Measurements from ENCODE around the gene ZBTB16.
A peak's percentile ranks its signal among the peaks of the same experiment; 100 is the strongest.

Gene ZBTB16

DNA sequence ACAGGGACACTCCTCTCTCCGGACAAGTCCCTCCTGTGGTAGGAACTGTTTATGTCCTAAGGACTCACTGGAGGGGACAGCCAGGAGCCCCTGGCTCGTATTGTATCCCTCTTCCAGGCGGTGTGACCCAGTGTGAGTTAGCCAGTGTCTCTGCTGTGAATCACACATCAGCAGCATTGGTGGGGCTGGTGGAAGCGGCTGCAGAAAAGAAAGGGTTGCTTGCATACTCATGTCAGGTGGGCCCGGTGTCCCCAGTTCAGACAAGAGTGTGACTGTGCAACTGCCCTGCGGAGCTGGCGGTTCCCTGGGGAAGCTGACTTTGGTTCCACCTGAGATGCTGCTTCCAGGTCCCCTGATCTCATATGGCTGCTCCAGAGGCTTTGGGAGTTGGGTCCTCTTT, 99.4 kb downstream of the ZBTB16 start:
- DNase-seq: no peak

DNA sequence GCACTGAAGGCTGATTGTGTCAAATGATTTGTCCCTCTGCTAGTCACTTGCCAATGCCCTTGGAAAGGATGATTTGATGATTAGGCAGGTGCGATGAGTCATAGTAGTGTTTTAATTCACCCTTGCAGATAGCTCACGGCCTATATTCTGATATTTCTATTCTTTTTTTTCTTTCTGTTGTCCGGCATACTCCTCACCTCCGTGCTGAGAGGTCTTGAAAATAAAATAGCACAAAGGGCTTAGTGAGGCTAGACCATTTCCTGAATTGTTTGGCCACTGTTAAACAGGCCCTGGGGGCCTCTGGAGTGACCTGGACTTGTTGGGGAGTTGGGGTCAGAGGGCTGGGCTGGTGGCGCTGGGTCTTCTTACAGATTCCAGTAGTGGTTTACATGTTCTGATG, 99.8 kb downstream of the ZBTB16 start:
- DNase-seq: no peak

DNA sequence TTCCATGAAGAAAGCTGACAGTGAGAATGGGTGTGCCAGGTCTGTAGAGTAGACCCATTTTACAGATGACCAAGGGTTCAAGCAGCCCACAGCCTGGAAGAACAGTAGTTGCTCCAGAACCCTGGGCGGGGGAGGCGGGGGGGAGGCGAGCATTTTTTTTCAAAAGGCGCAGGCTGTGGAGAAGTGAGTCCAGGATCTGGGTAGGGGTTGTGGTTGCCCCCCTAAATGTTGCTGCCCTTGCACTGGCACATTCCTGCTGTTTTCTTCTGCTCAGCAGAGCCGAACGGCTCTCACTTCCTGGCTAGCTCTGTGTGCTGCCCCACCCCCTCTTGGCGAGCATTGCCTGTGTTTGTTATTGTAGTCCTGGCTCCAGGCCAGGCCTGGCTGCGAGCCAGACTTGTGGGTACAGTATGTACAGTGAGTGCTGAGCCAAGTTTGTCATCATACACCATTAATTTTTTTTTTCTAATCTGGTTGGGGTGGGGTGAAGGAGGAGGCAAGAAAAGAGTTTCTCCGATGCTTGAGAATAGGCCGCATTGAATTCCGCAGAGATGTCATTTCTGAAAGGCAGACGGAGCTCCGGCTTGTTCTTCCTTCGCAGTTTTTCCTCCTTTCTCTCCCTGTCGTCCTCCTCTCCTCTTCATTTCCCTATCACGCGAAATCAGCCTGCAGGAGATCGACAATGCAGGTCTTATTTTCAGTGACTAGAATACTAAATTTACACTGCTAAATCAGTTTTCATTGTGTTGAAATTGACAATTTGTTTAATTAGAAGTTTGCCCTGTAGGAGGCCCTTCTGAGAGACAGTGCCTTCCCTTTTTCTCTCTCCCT, 100.5 kb downstream of the ZBTB16 start:
- DNase-seq: peak; percentile 96 to 99

DNA sequence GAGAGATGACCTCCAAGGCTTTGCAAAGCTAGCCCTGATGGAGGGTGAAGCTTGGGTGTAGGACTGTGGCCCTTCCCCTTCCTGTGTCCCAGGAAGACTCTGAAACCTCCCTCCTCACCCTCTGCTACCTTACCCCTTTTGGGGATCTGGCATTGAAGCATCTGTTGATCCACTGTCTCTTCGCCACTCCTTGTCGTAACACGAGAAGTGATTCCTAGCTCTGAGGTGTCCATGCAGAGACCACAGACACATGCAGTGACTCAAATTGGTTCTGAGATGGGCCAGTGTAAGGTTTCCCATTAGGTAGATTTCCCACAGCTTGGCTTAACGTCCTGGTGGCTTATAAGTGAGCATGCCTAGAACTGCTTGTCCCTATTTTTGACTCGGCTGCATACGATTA, 101.4 kb downstream of the ZBTB16 start:
- DNase-seq: no peak

DNA sequence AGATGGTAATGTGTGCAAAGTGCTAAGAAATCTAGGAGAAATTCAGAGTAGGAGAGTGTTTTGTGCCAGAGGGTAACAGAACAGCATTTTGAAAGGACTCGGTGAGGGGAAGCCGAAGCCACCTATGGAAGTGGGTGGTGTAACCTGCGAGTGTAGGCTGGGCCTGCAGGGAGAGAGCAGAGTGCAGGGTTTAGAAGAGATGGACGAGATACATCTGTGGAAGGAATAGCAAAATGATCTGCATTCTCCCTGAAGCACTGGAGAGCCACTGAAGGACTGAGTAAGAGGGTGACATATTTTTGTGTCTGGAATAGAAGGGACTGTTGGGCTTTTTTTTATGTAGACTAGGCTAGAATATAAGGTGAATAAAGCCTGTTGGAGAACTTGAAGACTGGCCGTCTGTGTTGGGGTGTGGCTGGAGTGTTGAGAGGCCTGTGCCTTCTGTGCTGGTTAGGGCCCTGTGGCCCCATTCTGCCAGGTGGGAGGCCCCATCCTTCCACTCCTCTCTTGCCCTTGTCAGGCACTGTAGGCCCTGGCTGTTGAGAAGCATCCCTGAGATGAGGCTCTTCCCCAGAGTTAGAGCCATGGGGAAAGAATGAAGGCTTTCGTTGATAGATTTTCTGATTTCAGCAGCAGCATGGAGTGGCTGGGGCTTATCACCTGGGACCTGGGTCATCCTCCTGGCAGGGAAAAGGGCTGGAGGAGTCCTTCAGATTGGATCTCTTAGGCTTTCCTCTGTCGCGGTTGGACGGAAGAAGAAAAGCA, 102.2 kb downstream of the ZBTB16 start:
- DNase-seq: no peak

DNA sequence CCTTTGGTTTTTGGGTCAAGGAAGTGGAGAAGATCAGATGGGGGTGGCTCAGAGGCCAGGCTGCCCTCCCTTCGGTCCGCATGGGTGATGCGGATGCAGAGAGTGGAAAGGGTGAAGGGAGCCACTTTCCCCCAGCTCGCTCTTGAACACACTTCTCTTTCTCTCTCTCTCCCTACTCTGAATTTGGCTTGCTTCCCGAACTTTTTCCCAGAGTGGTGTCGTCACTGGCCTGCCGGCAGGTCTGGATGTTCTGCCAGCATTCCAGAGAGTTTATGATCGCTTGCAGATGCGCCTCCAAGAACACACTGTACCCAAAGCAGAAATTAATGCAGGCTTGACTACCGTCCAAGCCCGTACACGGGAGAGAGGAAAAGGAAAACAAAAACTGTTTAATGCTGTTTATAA, 103.2 kb downstream of the ZBTB16 start:
- DNase-seq: peak; percentile 97 to 99

DNA sequence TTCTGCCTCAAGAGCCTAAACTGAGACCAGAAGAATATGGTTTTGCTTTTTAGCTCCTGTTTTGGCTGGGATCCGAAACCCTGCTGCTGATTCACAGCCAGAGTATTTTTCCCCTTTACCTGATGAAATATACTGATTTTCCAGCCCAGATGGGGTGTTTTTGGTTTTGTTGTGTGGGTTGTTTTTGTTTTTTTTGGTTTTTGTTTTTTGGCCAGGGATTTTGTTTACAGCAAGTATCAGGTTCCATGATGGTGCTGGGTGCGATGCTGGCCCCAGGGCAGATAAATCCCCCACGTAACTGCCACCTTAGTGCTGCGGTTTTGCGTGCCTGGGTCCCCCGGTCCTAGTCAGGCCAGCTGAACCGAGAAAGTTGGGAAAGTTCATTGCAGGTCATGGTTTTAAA, 103.7 kb downstream of the ZBTB16 start:
- DNase-seq: peak; percentile 66 to 82

DNA sequence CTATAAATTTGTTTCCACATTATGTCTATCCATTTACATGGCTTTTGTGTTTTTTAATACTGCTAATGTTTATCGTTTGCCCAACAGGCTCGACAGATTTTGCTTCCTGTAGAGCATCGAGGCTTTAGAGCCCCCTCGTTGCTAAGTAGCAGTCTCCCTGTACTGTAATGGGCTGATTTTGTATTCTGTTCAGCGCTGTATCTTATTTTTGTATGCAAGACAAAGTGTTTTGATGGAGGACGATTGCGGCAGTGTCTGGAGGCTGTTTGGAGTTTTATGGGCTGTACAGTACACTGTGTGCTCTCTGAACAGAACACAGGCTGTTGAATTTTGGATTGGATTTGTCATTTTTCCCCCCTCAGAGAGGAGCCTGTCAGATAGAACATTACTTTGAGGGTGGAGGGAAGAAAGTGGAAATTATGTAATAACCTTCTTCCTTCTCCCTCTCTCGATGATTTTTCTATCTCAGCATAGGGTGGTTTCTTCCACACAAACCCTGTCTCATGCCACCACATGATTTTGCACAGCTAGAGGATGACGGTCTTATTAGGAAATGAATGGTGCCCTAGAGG, 104.4 kb downstream of the ZBTB16 start:
- DNase-seq: no peak

DNA sequence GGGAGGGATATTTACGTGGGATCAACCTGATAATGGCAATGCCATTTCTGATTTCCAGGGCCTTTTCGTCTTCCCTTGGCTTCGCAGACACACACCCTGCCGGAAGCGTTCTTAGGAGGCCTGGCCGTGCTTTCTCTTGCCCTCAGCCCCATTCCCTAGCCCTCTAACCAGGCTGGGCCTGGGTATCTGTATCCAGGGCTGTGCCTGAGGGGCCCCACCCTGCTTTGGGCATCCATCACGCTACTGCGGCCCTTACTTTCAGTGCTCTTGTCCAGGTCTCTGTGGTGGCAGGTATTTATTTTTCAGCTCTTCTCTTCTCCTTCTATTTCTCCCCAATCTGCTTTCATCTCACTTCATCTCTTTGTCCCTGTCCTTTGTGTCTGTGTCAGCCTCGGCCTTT, 105.0 kb downstream of the ZBTB16 start:
- no peak for DNase-seq

DNA sequence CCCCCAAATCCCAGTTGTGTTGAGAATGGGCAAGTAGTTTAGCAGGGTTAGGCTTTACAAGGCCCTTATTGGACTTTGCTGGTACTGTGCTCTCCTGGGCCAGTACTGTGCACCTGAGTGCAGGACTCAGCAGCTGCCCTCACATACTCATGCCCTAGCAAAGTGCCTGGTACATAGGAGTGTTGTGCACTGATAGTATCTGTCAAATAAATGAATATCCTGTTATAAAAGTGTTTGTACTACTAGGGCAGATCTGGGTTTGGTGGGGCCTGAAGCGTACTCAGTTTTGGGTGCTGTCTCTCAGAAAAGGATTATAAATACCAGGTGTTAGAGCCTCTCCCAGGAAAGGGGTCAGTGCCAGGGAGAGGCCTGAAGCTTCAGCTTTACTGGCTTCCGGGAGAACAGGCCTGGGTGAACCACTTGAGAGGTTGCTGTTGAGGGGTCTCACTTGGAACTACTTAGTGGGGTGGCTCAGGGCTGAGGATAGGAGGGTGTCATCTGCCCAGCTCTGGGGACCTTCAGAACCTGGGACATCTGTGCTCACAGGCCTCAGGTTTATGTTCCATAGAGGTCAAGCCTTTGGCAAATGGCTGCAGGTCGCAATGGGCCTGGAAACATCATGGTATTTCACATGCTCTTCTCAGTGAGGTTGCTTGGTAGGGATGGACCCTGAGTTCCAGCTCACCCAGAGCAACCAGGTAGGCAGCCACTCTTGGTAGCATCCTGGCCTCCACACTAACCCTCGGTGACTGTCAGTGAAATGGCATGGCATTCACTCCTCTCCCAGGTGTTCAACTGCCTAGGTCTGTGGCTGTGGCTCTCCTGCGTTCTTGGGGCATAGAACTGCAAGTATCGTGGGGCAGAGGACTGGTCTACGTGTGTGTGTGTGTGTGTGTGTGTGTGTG, 106.1 kb downstream of the ZBTB16 start:
- DNase-seq: no peak

DNA sequence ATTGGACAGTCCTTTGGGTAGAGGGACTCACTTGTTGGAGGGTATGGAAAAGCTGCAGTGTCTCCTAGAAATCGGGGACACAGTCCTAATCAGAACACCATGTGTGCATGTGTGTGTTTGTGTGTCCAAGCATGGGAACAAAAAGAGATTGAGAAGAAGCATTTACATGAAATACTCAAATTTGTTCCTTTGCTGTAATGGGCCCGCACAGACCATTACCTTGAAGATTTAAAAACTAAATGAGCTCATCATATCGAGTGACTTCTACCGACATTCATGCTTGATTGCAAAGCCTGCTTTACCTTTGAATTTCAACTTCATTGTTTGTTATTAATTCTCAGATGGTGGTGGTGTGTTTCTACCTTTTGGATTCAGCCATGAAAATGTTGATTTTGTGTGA, 106.9 kb downstream of the ZBTB16 start:
- no peak for DNase-seq

DNA sequence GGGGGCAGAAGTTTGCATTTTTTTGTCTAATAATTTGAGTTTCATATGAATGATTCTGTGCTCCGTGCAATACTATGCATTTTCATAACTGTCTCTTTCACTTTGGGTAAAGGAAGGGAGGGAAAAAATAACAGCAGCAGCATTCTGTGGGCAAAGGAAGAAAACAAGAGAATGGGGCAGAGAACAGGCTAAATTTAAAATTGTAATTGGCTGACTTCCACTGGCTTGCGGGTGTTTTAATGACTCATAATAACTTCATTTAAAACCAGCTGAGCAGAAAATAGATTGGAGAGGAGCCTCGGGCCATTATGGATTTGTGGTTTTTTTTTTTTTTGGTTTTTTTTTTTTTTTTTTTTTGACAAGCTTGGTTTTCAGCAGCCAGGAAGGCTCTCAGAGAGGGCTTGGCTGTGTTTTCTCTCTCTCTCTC, 107.4 kb downstream of the ZBTB16 start:
- DNase-seq: peak; percentile 91 to 93

DNA sequence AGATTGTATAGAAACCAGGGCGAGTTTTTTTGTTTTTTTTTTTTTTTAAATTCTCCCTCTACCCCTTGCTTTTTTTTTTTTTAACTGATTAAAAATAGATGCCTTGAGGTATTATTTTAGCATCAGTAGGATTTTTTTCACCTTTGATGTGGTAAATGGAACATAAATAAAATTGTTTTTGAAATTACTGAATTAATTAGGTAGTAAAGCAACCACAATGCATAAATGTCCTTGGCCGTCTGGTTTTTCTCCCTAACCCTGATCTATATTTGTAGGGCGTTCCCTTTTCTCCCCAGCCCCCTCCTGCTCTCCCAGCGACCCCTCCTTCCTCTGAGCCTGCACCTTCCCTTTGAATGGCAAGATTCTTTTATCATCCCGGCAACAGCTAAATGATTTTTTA, 107.8 kb downstream of the ZBTB16 start:
- DNase-seq: no peak

DNA sequence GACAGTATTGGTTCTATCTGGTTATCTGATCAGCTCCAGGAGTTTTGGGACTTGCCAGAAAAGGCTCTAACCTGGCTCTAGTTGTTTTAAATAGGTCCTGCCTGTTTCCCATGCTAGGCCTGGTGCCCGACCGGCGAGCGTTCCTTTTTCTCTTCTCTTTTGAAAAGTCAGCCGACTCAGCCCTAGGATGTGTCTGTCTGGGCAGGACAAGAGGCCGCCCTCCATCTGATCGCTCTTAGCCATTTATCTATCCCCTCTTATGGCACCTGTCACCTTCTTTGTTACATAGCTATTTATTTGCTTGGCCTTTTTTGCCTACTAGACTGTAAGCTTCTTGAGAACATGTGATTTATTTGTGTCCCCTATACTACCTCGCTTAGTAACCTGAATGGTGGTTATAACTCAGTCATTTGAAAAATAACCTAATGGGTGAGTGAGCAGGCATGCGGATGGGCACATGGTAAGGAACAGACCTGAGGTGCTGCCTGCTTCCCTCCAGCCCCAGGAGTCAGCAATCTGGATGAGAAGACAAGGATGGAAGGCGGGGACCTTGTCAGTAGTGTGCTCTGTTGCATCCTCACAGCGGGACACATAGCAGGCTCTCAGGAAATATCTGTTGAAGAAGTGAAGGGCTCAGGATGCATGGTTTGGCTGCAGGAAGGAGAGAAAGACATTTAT, 108.4 kb downstream of the ZBTB16 start:
- DNase-seq: no peak

DNA sequence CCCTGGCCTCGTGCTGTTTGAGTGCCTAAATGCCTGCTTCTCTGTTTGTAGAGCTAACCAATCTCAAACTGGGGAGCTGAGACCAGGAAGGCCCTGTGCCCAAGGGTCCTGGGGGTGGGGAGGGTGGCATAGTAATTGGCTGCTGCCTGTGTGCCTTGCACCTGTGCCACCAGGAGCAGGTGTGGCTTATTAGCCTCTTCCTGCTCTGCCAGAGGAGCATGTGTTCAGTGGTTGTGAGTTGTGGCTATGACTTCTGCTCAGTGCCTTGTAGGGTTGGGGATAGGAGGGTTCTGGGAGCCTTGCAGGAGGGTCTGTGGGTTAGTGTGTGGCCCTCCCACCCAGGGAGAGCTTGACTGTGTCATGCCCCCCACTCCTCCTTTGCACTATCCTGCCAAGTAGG, 109.2 kb downstream of the ZBTB16 start:
- no peak for DNase-seq

DNA sequence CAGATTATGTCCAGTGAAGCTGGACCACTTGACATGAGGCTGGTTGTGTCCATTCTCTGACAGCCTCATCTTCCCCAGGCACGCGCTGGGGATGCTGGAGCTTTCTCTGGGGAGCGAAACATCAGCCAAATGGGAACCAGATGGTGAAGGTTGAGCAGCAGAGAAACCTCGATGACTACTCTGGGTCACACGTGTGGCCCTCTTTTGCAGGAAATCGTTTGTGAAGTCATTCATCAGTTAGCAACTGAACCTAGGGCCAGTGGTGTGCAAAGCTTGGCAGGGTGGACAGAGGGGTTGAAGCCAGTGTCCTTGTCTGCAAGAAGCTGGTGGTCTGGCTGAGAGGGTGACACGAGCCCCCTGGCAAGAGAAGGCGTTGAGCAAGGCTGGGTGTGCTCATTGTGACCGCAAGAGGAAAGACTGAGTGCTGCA, 109.8 kb downstream of the ZBTB16 start:
- DNase-seq: no peak

DNA sequence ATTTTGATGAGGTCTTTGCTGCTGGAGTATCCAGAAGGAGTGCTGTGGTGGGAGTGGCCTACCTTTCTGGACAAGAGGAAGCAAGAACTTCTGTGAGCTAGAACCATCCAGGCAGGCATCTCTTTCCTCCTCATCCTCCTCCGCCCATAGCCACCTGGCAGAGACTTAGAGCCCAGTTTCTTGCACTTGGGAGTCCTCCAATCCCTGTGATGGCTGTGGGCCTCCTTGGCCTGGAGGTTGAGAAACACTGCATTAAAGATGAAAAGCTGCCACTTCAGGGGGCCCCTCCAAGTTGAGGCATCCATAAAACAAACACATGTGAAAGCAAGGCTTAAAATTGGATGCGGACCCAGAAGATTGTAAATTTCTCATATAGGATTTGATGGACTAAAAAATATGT, 110.3 kb downstream of the ZBTB16 start:
- no peak for DNase-seq

DNA sequence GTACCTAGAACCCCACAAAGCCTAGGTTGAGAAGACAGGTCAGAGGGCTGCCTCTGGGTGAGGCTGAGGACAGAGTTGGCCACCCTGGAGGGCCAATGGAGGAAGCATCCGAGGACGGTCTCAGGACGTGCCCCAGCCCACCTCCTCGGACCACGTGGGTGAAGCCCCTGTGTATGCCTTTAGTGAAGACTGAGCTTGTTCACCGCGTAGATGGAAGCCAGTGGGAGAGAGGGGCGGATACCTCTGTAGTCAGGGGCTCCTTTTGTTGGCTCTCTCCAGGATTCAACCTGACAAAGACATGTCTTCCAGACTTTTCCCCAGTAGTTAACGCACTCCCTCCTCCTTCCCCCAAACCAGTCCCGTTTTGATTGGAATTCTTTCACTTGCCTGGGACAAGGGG, 110.7 kb downstream of the ZBTB16 start:
- DNase-seq: no peak

DNA sequence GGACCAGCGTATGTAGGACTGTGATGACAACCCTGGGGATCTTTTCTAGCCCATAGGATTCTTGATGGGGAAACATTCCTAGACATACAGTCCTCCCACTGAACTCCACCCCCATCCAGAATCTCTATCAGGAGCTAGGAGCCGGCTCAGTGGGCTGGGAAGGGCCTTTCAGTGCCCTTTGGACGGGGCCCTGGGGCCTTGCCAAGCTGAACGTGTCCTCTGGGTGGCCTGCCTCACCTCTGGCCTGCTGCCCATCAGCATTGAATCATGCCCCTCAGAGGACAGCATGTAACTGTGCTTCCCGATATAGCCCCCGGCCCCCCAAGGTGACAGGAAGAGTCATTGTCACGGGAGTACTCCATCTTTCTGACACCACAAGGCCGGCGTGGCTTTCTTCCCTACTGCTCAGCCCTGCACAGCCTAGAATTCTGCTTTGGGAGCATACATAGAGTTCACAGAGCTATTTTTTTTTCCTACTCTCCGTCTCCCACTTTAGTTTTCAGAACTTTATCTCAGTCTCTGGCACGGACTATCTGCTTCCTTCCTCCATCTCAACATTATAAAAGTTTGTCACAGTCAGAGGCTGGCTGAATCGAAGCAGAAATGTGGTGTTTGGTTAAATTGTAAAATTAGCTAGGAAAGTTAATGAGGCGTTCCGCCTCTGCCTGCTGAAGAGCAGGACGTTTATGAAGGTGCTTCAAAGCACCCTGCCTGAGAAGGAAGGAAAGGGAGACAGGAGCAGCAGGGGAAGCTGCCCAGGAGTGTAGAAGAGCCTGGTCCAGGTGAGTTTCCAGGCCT, 111.9 kb downstream of the ZBTB16 start:
- no peak for DNase-seq

DNA sequence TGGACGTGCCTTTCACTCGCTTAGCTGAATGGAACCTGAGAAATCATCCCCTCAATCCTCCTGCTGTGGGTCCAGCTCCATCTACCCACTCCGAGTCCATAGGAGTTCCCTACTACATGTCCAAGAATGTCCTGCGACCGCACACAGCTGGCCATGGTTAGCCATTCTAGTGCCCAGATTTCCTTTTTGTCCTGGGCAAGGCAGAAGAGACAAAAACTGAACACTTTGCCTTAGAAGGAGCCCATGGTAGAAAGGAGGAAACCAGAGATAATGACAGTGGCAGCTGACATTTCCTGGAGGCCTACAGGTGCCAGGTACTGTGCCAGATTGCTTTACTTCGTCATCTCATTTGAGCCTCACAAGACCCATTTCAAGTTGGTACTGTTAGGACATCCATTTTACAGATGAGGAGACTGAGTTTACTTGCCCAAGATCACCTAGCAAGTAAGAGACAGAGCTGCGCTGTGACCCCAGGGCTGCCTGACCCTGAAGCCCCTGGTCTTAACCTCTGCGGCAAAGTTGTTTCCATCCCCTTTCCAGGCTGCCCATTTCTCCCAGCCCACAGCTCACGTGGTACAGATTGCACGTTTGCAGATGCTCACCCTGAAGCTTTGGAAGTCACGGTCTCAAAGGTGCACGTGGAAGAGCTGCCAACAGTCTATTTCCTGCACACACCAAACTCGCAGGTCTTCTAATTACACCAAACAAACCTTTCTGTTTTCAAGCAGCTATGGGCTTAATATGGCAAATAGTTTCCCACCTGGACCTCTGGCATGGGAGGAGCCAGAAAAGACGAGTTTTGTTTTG, 112.7 kb downstream of the ZBTB16 start:
- DNase-seq: no peak

Data from NCI-H446 (cell line).